HL-60 (cell line): ENCODE data around the gene SP140L.

Source experiments
- DNase-seq, 2 experiments: peaks; one replicate each; pipeline ENCODE4 v3.0.0-alpha.2; 2010 to 2020; ENCODE audit warnings: low read depth in 1 of 2, low spot score in 1 of 2
- H3K27ac ChIP-seq: fragments of 250-450 bp; sonication (Bioruptor Pico); replicated peaks from 2 replicates; pipeline ENCODE4 v1.5.1; 2020; ENCODE audit warnings: mild to moderate bottlenecking, moderate library complexity
- H3K27me3 ChIP-seq: fragments of 250-450 bp; sonication (Bioruptor Pico); 2 replicates; pipeline ENCODE4 v1.5.1; 2021; ENCODE audit warnings: mild to moderate bottlenecking, moderate library complexity; ENCODE audit not compliant: insufficient read depth, poor library complexity, severe bottlenecking
- H3K4me3 ChIP-seq: replicated peaks from 2 replicates; pipeline ENCODE4 v1.5.1; 2011; ENCODE audit warnings: mild to moderate bottlenecking, control low read depth, low read length; ENCODE audit not compliant: insufficient read depth
- CTCF ChIP-seq: IDR thresholded peaks from one replicate; pipeline ENCODE4 v1.5.1; 2011; ENCODE audit warnings: low read length, control low read depth, inconsistent platforms; ENCODE audit not compliant: insufficient read depth
- GABPA ChIP-seq: IDR thresholded peaks from 2 replicates; pipeline ENCODE4 v1.6.1; 2012; ENCODE audit warnings: low read depth
- POLR2AphosphoS5 ChIP-seq: IDR thresholded peaks from 2 replicates; pipeline ENCODE4 v1.6.1; 2012; ENCODE audit warnings: low read depth
- REST ChIP-seq: IDR thresholded peaks from 2 replicates; pipeline ENCODE4 v1.6.1; 2012; ENCODE audit warnings: low read depth; ENCODE audit not compliant: insufficient replicate concordance
- SPI1 ChIP-seq: IDR thresholded peaks from 2 replicates; pipeline ENCODE4 v1.6.1; 2012; ENCODE audit warnings: low read depth, mild to moderate bottlenecking, borderline replicate concordance

SP140L gene

GRCh38 chr2:230343747-230344146 is 16.8 kb downstream of the SP140L start:
- DNase-seq, result no peak
- H3K4me3 ChIP-seq, result no peak overlapping the region

GRCh38 chr2:230346465-230346864 is 19.5 kb downstream of the SP140L start:
- TF ChIP-seq SPI1 (no peak), REST (no peak), GABPA (no peak), CTCF (no peak), POLR2AphosphoS5 (no peak)
- no peaks in the 10 kb centered on the region for H3K27me3 ChIP-seq
- DNase-seq, result no peak

More at GRCh38 chr2:230343747-230344146, 16.8 kb downstream of the SP140L start:
- TF ChIP-seq CTCF (no peak), POLR2AphosphoS5 (no peak)
- H3K27me3 ChIP-seq, result no peaks in the 10 kb centered on the region
- no peak overlapping the region for H3K27ac ChIP-seq

GRCh38 chr2:230346921-230347533 is 20.0 kb downstream of the SP140L start:
- H3K4me3 ChIP-seq, result no peak overlapping the region
- H3K27ac ChIP-seq, result no peak overlapping the region
- H3K27me3 ChIP-seq, result no peaks in the 10 kb centered on the region
- DNase-seq, result no peak
- no peak for TF ChIP-seq GABPA
- no peak for TF ChIP-seq POLR2AphosphoS5
- TF ChIP-seq SPI1, result no peak

More at GRCh38 chr2:230346465-230346864, 19.5 kb downstream of the SP140L start:
- Histone ChIP-seq H3K4me3 (no peak overlapping the region), H3K27ac (no peak overlapping the region)

- TF ChIP-seq POLR2AphosphoS5, result no peak
- no peaks in the 10 kb centered on the region for H3K27me3 ChIP-seq
- H3K27ac ChIP-seq, result no peak overlapping the region
- DNase-seq, result no peak
- H3K4me3 ChIP-seq, result no peak overlapping the region
Measured at GRCh38 chr2:230347659-230348305, 20.8 kb downstream of the SP140L start.

GRCh38 chr2:230348787-230349186 is 21.8 kb downstream of the SP140L start:
- no peak overlapping the region for H3K27ac ChIP-seq
- H3K4me3 ChIP-seq, result no peak overlapping the region
- no peaks in the 10 kb centered on the region for H3K27me3 ChIP-seq
- no peak for DNase-seq
- no peak for TF ChIP-seq REST
- TF ChIP-seq CTCF, result no peak
- TF ChIP-seq SPI1, result no peak
- TF ChIP-seq GABPA, result no peak
- no peak for TF ChIP-seq POLR2AphosphoS5
